Measurements from ENCODE around the gene CRTC3. TPM values are rescaled to one million over a fixed set of nuclear protein-coding genes. Genes with fewer than 3 reads are reported as not detected.
"Not testable (repeated sequence)": the region's sequence is repeated elsewhere in the genome, so short reads cannot be mapped to it uniquely, and the experiment has no call there.

Gene CRTC3
- total RNA-seq, 1 donor = 17.2 TPM

DNA sequence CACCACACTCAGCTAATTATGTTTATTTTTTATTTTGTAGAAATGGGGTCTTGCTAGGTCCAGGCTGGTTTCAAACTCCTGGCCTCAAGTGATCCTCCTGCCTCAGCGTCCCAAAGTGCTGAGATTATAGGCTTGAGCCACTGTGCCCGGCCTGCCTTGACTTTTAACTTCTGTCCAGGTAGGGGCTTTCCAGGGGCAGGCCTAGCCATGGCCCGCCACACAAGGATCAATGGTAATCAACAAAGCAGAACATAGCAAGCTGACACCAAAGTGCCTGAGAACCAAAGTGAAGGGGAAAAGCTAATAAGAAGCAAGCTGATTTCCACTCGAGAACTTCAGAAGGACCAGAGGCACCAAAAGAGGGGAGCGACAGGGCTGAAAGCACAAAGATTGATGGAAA, 9.4 kb upstream of the CRTC3 start:
- no peak for DNase-seq (ENCODE audit: low read depth in 2 of 3, low spot score in 2 of 3)

DNA sequence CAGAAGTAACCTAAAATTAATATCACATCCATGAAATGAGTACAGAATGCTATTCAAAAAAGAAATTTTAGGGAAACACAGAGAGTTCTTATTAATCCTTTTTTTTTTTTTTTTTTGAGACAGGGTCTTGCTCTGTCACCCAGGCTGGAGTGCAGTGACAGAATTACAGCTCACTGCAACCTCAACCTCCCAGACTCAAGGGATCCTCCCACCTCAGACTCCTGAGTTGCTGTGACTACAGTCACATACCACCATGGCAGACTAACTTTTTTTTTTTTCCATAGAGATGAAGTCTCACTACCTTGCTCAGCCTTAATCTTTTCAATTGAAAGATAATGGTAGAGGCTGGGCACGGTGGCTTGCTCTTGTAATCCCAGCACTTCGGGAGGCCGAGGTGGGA, 6.3 kb upstream of the CRTC3 start:
- DNase-seq (ENCODE audit: low read depth in 2 of 3, low spot score in 2 of 3) = no peak

DNA sequence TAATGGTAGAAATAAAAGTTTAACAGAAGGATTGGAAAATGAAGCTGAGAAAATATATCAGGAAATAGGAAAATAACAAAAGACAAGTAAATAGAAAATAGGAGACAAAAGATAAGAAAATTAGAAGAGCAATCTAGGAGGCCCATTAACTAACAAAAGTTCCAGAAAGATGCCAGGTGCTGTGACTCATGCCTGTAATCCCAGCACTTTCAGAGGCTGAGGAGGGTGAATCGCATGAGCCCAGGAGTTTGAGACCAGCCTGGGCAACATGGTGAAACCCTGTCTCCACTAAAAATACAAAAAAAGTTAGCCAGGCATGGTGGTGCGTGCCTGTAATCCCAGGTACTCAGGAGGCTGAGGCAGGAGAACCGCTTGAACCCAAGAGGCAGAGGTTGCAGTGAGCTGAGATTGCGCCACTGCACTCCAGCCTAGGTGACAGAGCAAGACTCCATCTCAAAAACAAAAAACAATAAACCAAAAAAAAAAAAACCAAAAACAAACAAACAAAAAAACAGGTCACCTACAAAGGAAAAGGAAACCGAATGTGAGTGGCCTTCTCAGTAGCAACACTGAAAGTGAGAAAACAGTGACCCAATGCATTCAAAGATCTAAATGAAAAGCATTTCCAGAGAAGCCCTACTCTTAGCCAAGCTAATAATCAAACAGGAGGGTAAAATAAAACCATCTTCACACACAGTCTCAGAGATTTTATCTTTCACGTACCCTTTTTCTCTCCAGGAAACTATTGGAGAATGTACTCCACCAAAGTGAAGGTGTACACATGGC, 5.5 kb upstream of the CRTC3 start:
- not testable (repeated sequence) for DNase-seq (ENCODE audit: low read depth in 2 of 3, low spot score in 2 of 3)

DNA sequence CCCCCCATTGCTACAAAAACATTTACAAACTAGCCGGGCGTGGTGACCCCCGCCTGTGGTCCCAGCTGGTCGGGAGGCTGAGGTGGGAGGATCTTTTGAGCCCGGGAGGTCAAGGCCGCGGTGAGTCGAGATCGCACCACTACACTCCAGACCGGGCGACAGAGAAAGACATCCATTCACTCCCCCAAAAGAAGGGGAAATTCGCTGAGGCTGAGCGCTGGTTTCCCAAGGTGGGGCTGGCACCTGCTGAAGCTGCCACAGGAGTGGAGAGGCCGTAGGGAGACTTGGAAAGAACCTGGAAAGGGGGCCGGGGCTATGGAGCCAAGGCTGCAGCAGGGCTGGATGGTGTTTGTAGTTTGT, 732 bp upstream of the CRTC3 start:
- no peak for DNase-seq (ENCODE audit: low read depth in 2 of 3, low spot score in 2 of 3)

DNA sequence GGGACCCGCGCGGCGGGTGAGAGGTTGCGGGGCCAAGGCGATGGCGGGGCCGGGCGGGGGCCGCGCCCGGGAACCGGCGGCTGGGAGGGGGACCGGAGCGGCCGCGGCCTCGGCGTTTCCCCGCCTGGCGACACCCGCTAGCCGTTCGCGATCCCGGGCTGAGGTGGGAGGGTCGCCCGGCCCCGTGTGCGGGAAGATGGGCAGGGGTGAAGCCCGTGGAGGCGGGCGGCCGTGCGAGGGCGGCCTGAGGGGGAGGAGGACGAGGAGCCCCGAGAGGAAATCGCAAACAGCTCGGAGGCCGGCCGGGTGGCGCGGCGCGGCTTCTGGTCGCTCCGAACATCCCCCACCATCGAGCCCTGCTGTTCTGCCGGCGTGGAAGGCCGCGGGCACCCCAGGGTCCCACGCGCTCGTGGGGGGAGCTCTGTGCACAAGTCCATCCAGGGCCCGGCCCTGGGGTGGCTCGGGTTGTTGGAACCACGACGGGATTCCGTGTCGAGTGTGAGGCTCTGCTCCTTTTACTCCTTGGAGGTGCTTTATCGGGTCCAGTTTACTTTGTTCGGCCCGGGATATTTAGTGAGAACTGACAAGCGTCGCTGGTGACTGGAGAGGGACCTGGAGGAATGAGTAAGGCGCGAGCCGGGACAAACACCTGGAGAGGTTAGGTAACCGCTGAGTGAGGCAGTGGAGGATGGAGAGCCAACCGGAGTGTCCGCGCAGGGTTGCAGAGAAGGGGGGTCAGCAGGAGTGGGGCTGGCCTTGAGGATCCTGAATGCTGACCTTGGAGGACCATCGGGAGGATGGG, 728 bp downstream of the CRTC3 start:
- DNase-seq (ENCODE audit: low read depth in 2 of 3, low spot score in 2 of 3) = peak in 2 of 3 donors; percentile 44 to 56

DNA sequence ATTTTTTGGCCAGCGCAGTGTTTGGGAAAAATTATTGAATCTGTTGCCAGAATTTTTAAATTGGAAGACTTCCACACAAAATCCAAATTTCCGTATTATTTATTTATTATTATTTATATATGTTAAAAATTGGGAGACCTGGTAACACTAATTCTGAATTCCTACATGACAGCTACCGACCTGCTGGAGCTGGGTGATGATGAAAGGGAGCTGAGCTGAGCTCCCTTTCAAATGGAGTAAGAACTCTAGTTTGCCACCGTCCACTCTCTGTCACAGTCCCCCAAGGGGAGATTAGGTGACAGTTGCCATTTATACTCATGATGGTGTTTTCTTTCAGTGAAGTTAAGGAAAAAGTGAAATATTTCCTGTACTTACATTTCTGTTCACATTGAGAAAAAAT, 1.4 kb downstream of the CRTC3 start:
- no peak for DNase-seq (ENCODE audit: low read depth in 2 of 3, low spot score in 2 of 3)

DNA sequence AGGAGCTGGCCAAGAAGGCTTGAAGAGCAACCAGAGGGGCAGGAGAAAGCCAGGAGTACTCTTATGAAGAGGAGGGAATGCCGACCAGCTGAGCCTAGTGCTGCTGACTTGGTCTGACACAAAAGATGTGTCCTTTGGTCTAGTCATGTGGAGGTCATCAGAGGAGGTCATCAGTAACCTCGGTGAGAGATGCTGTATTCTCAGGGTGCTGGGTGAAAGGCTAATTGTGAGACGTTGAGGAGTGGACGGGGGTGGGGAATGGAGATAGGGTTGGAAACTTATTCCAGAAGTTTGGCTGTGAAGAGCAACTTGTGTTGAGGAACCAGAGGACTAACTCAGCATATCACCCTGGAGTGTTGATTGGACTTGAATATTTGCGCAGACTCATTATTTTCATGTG, 5.5 kb downstream of the CRTC3 start:
- DNase-seq (ENCODE audit: low read depth in 2 of 3, low spot score in 2 of 3) = no peak

DNA sequence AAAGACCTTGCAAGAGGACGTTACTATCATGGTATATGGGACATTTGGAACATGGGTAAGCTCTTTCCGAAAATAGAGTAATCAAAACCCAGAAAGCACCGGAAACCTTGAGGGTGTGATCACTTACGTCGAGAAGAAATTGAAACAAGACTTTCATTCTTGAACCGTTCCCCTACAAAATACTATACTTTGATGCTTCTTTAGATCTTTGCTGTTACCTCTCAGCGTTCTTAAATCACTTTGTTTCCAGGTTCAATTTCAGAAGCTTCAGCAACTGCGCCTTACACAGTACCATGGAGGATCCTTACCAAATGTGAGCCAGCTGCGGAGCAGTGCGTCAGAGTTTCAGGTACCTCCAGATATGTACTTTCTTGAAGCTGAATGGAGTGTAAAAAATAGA, 10.1 kb downstream of the CRTC3 start:
- no peak for DNase-seq (ENCODE audit: low read depth in 2 of 3, low spot score in 2 of 3)

DNA sequence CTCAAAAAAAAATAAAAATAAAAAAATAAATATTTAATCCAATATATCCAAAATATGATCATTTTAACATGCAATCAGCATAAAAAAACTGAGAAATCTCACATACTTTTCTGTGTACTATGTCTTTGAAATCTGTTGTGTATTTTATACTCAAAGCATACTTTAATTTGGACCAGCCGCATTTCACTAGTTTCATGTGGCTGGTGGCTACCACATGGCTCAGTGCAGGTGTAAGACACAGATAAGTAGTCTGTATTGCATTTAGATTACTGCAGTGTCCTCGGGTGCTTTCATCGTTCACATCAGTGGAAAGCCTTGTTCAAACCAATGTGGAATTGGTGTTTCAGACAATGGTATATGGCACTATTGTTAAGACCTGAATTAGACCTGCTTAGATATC, 11.0 kb downstream of the CRTC3 start:
- DNase-seq (ENCODE audit: low read depth in 2 of 3, low spot score in 2 of 3) = no peak

DNA sequence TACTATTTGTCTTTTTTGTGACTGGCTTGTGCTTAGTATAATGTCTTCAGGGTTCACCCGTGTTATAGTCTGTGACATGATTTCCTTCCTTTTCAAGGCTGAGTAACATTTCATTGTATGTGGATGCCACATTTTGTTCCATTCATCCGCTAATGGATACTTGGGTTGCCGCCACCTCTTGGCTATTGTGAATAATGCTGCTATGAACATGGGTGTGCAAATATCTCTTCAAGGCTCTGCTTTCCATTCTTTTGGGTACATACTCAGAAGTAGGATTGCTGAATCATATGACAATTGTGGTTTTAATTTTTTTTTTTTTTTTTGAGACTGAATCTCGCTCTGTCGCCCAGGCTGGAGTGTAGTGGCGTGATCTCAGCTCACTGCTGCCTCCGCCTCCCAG, 15.4 kb downstream of the CRTC3 start:
- peak in 1 of 3 donors; percentile 37 for DNase-seq (ENCODE audit: low read depth in 2 of 3, low spot score in 2 of 3)

DNA sequence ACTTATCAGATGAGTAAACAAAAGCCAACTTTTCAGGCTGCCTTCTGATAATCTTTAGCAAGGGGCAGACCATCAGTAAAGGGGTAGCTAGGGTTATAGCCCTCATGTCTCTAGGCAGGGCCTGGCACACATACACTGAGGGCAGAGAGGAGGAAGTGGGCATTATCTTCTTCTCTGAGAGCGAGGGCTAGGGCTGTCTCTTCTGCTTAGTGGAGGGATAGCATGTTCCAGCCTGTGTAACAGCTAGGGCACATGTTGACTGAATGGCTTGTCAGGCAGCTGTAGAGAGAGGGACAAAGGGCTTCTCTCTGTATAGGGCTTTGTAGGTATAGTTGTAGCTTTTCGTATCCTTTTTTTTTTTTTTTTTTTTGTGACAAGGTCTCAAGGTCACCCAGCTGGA, 17.8 kb downstream of the CRTC3 start:
- peak in 1 of 3 donors; percentile 36 for DNase-seq (ENCODE audit: low read depth in 2 of 3, low spot score in 2 of 3)

DNA sequence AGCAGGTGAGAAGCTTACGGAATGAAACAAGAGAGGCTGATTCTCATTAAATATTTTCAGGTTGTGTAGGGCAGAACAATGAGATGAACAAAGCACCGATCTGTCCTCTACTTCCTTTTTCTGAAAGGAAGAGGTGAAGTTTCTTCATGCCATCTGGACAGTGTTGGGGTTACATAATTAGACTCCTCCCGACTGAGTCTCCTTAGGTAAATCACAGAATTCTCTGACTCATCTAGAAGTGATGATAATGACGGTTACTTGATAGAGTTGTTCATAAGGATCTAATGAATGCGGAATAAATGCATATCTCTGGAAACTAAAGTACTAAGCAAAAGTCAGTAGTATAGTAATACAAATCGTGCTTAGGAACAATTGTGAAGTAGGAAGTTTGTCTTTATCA, 21.2 kb downstream of the CRTC3 start:
- peak in 1 of 3 donors; percentile 55 for DNase-seq (ENCODE audit: low read depth in 2 of 3, low spot score in 2 of 3)

DNA sequence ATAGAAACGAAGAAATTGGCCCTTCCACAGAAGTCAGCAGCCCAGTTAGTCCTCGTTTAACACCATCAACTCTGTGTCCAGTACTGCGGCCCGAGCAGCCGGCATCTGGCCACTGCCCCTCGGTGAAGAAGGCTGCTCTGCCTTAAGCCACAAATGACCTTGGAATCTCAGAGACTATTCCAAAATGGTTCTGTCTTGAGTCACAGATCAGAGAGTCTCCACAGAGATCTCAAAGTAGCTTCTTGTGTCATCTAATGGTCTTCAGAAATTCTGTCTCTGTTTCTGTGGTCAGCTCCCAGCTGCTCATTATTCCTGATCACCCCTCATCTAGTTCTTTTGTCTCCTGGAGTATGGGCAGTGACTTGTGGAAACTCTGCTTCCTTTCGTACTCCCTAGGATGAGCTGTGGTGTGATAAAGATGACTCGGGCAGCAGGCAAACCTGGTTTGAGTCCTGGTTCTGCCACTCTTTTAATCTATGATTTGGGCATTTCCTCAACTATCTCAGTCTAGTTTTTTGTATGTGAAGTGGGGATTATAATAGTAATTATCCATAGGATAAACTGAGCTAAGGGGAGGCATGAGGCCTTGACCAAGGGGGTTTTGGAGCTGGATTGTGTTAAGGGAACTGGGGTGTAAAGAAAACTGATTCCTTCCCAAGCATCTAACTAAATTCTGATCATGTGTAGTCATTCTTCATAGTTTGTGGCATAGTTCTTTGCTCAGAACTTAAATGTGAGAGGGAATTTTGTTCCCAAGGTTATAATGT, 22.6 kb downstream of the CRTC3 start:
- DNase-seq (ENCODE audit: low read depth in 2 of 3, low spot score in 2 of 3) = no peak

DNA sequence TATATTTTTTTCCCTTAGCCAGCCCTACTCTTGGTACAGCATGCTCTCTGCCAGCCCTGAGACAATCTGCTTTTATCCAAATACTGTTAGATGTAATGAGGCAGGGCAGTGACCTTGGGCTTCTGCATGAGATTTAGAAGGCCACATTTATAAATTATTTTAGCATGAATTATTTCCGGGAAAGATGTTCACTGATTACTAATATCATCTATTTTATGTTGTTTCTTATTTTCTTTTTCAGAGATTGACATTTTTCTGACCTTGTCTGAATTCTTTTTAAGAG, 23.1 kb downstream of the CRTC3 start:
- DNase-seq (ENCODE audit: low read depth in 2 of 3, low spot score in 2 of 3) = no peak

DNA sequence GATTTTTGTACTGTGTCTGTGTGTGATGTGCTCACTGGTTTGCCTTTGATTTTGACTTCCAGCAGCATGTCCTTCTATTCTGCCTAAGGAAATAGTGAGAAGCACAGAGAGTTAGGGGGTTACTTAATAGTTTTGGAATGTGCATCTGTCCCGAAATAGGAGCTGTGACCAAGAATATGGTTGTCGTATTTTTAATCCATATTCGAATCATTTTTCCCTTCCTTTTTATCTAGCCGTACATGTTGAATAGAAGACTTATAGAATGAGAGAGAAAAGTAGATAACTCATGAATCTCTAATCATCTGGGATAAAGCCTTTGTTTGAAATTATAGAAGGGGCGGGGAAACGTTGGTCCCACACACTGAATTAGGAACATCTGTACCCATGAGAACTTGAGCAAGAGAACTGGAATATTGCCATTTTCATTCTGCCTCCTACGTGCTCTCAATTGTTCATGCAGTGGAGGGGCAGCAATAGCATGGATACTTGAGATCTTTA, 23.6 kb downstream of the CRTC3 start:
- no peak for DNase-seq (ENCODE audit: low read depth in 2 of 3, low spot score in 2 of 3)

DNA sequence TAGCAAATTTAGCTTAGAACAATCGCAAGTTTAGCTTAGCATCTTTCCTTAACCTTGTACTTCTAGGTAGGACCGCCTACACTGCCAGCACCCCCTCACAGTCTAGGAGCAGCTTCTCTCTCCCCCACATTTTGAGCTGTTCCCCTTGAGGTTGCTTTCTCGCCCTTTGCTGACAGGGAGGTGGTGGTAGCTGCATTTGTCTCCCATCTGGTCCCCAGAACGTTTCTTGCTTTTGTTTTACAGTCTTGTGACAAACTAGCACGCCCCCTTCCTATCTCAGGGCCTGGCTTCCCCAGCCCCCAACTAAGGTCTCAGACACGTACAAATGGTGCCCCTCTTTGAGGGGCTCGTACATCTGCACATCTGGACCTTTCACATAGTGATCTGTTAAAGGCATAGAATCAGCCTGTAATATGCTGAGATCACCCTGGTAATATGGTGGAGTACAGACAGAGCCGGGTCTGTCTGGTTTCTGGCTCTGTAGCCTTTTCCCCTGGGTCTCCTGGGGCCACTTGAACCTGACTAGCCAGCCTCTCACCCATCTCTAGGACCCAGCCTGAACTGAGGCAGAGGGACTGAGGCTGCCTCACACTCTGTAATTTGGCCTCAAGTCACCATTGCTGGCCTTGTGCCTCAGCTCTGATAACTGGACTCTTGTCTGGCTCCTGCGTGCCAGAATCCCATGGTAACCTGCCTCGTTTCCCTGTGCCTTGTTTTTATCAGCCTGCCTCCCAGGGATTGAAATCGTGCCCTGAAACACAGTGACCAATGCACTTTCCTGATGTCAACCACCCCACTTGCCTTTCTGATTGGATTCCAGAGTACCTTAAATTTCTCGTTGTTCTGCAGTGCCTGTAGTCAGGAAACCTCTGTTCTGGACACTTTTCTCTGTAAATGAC, 27.7 kb downstream of the CRTC3 start:
- peak in 2 of 3 donors; percentile 23 to 48 for DNase-seq (ENCODE audit: low read depth in 2 of 3, low spot score in 2 of 3)

DNA sequence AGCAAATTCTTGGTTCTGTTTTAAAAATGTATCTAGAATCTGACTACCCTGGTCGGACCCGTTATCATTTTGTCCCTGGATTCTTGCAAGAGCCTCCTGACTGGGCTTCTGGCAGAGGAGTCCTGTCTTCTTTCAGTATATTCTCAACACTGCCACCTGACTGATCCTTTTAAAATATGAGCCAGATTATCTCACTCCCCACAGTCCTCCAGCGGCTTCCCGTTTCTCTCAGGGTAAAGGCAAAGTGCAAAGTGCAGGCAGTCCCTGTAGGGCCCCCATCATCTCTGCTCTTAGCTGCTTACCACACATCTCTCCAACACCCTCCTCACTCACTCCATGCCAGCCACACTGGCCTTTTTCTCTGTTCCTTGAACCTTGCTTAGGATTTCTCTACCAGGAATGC, 28.4 kb downstream of the CRTC3 start:
- peak in 2 of 3 donors; percentile 62 to 77 for DNase-seq (ENCODE audit: low read depth in 2 of 3, low spot score in 2 of 3)

DNA sequence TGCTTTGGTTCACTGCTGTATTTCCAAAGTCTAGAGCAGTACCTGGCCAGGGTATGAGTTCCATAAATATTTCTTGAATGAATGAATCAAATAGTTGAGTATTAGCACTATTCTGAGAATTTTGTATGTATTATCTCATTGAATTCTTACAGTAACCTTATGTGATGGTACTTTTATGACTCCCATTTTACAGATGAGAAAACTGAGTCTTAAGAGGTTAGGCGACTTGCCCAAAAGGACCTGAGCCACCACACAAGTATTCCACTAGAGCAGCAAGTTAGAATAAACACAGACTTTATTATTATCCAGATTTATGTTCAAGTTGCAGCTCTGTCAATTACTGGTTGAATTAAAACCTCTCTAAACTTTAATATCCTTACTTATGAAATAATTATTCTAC, 29.4 kb downstream of the CRTC3 start:
- DNase-seq (ENCODE audit: low read depth in 2 of 3, low spot score in 2 of 3) = no peak

DNA sequence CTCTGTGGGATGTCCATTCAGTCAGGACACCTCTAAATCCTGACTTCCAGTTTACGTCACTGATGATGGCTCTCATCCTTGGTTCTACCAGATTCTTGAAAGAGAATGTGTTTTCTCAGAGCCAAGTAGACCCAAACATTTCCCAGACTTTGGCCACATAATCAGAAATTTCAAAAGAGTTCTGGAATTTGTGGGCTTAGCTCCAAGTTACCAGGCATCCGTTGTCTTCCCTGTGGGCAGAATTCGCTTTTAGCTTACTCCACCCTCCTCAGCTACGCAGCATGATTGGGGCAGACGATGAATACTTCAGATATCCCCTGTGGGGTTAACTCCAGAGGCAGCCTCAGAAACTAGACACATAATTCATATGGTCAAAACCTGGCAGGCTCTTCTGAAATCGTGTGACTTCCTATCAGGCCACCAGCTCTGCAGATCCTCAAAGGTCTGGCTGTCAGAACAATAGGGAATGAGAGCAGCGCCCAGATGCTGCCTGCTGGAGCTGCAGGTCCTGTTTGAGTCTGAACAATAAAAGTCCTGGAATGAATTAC, 30.6 kb downstream of the CRTC3 start:
- DNase-seq (ENCODE audit: low read depth in 2 of 3, low spot score in 2 of 3) = no peak
